Esophagus muscularis mucosa (tissue), 4 donors: ENCODE results near the gene NUP107. TPM values are rescaled to one million over a fixed set of nuclear protein-coding genes. Genes with fewer than 3 reads are reported as not detected.

Experiments used
- DNase-seq: peaks from one replicate; pipeline ENCODE4 v3.0.0-alpha.2; 2017; ENCODE audit errors: extremely low spot score
- H3K27ac ChIP-seq, 4 donors: fragments of 200-600 bp; sonication (generic); replicated peaks in 1 of 4; 1 replicate in 3 of 4; 2 replicates in 1 of 4; pipeline ENCODE4 v1.5.1; 2016 to 2019; ENCODE audit warnings: mild to moderate bottlenecking in 1 of 4
- H3K27me3 ChIP-seq, 4 donors: fragments of 200-600 bp; sonication (generic); one replicate each; pipeline versions ENCODE4 v1.5.1 to v1.6.0; 2016 to 2019
- H3K36me3 ChIP-seq, 4 donors: fragments of 200-600 bp; sonication (generic); one replicate each; pipeline ENCODE4 v1.5.1; 2016 to 2019
- H3K4me1 ChIP-seq, 4 donors: fragments of 200-600 bp; sonication (generic); one replicate each; pipeline ENCODE4 v1.5.1; 2016 to 2019
- H3K4me3 ChIP-seq, 4 donors: fragments of 200-600 bp; sonication (generic); 1 replicate in 2 of 4; 2 replicates in 2 of 4; pipeline ENCODE4 v1.5.1; 2016 to 2019; ENCODE audit warnings: mild to moderate bottlenecking in 4 of 4, moderate library complexity in 1 of 4
- H3K9me3 ChIP-seq, 4 donors: fragments of 200-600 bp; sonication (generic); 1 replicate in 3 of 4; 2 replicates in 1 of 4; pipeline ENCODE4 v1.5.1; 2016 to 2019
- EP300 ChIP-seq: sonication (generic); formaldehyde crosslinking; IDR thresholded peaks from one replicate; pipeline ENCODE4 v1.6.1; 2017; ENCODE audit warnings: antibody characterized with exemption
- POLR2A ChIP-seq: fragments of 450-650 bp; IDR thresholded peaks from one replicate; pipeline ENCODE4 v1.6.1; 2017; ENCODE audit warnings: antibody characterized with exemption, moderate library complexity, mild to moderate bottlenecking, low read depth
- POLR2AphosphoS5 ChIP-seq, 2 donors: sonication (generic); formaldehyde crosslinking; IDR thresholded peaks; one replicate each; pipeline ENCODE4 v1.6.1; 2017; ENCODE audit warnings: antibody characterized with exemption in 2 of 2
- WGBS: methylation state at CpG from one replicate; pipeline ENCODE4 v1.1.5; 2018; 5-methylcytosine and 5-hydroxymethylcytosine counted together
- intact Hi-C: fragments of 100-400 bp; cut with DNase I; formaldehyde crosslinking; loops from one replicate; pipeline ENCODE4 v1.15.1; 2023
- total RNA-seq, 4 donors: library from RNA; depleted of rRNA; stranded (reverse); fragments of >200 nt; gene quantifications; one replicate each; pipeline versions ENCODE4 v1.1.0 to v1.2.1, GENCODE V29; 2016
- TF ChIP-seq, protein P1 (sequence below), 3 experiments: fragments of 200-600 bp in 2 of 3; fragments of 450-650 bp in 1 of 3; sonication (generic) in 2 of 3; IDR thresholded peaks; one replicate each; pipeline ENCODE4 v1.5.1; 2017 to 2019; ENCODE audit warnings: antibody characterized with exemption in 3 of 3, mild to moderate bottlenecking in 2 of 3, moderate library complexity in 1 of 3

Gene NUP107
- total RNA-seq, 4 donors from 2014 or later, result 21.6 to 26.1 (median 24.6) TPM

DNA sequence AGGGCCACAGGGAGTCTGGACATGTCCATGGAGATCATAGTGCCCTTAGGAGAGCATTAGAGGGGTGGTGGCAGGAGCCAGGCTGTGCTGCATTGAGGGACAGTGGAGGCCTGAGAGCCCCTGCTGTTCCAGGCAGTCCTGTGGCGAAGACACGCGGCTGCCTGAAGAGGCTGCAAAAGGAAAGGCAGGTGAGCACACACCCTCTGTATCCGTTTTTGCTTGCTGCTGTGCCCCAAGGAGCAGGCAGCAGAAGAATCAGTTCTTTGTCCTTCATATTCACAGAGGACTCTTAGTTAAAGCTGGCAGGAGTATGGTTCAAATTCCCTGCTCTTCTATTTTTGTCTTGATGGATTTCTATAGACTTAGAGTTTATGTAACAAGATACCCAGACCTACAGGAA is 63.7 kb downstream of the NUP107 start:
- no peak overlapping the region for H3K27ac ChIP-seq
- peaks cover 9 to 34% (median 19%) of the 10 kb centered on the region in 4 donors for H3K4me1 ChIP-seq
- intact Hi-C loops, result no loop called here
- TF ChIP-seq POLR2A, result no peak
- TF ChIP-seq, protein P1, sequence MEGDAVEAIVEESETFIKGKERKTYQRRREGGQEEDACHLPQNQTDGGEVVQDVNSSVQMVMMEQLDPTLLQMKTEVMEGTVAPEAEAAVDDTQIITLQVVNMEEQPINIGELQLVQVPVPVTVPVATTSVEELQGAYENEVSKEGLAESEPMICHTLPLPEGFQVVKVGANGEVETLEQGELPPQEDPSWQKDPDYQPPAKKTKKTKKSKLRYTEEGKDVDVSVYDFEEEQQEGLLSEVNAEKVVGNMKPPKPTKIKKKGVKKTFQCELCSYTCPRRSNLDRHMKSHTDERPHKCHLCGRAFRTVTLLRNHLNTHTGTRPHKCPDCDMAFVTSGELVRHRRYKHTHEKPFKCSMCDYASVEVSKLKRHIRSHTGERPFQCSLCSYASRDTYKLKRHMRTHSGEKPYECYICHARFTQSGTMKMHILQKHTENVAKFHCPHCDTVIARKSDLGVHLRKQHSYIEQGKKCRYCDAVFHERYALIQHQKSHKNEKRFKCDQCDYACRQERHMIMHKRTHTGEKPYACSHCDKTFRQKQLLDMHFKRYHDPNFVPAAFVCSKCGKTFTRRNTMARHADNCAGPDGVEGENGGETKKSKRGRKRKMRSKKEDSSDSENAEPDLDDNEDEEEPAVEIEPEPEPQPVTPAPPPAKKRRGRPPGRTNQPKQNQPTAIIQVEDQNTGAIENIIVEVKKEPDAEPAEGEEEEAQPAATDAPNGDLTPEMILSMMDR (IDR thresholded peaks at IDR 0.05), result no peak
- TF ChIP-seq POLR2AphosphoS5 (IDR thresholded peaks at IDR 0.05), result no peak
- no peak for TF ChIP-seq EP300
- H3K36me3 ChIP-seq, result peaks cover 8 to 44% (median 32%) of the 10 kb centered on the region in 4 donors
- no peaks in the 10 kb centered on the region for H3K9me3 ChIP-seq
- H3K27me3 ChIP-seq, result no peaks in the 10 kb centered on the region
- 91% methylated on average over 4 of the region's 4 CpGs for WGBS
- no peak overlapping the region for H3K4me3 ChIP-seq
- DNase-seq, result no peak

DNA sequence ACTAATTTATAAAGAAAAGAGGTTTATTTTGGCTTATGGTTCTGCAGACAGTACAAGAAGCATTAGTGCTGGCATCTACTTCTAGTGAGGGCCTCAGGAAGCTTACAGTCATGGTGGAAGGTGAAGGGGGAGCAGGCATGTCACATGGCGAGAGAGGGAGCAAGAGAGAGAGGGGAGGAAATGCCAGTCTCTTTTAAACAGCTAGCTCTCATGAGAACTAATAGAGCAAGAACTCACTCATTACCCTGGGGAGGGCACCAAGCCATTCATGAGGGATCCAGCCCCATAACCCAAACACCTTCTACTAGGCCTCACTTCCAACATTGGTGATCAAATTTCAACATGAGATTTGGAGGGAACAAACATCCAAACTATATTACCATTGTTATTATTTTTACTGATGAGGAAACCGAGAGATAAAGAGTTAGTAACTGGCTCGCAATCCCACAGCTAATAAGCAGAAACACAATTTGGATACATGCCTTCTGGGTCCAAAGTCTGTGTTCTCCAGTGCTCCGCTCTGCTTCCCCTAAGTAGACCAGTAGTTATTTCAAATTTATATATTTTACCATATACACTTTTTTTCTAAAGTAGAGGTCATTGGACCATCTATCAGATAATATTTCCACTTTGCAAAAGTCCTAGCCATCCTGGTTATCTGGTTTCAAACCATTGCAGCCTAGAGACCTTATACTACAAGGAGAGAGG is 68.9 kb downstream of the NUP107 start:
- H3K9me3 ChIP-seq, result no peaks in the 10 kb centered on the region
- DNase-seq, result no peak
- WGBS, result 95% methylated on average over 4 of the region's 4 CpGs
- H3K27me3 ChIP-seq, result no peaks in the 10 kb centered on the region
- no peak overlapping the region for H3K27ac ChIP-seq
- H3K4me1 ChIP-seq, result no peaks in the 10 kb centered on the region
- H3K4me3 ChIP-seq, result no peak overlapping the region
- intact Hi-C loops, result no loop called here
- no peak for TF ChIP-seq POLR2A
- TF ChIP-seq, protein P1 (IDR thresholded peaks at IDR 0.05), result no peak
- peaks cover 8 to 81% (median 53%) of the 10 kb centered on the region in 4 donors for H3K36me3 ChIP-seq

DNA sequence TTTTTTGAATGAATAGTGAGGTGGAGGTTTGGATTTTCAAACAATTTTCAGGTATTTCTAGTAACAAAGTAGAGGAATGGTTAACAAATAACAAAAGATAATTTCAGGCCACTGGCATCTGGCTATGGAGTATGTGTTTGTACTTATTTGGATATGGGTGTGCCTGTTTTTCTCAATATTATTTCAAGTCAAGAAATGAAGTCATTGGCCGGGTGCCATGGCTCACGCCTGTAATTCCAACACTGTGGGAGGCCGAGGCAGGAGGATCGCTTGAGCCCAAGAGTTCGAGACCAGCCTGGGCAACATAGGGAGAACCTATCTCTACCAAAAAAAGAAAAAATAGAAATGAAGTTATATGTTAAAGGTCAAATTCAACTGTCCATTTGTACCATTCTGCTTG is 73.1 kb downstream of the NUP107 start:
- TF ChIP-seq EP300, result no peak
- TF ChIP-seq POLR2AphosphoS5 (IDR thresholded peaks at IDR 0.05), result no peak
- no peak for TF ChIP-seq POLR2A
- TF ChIP-seq, protein P1 (IDR thresholded peaks at IDR 0.05), result no peak
- Histone ChIP-seq H3K4me3 (no peak overlapping the region), H3K27ac (no peak overlapping the region), H3K9me3 (no peaks in the 10 kb centered on the region), H3K27me3 (no peaks in the 10 kb centered on the region), H3K36me3 (peaks cover 6 to 91% (median 61%) of the 10 kb centered on the region in 4 donors), H3K4me1 (no peaks in the 10 kb centered on the region)
- DNase-seq, result no peak
- intact Hi-C loops, result no loop called here
- 84% methylated on average over 5 of the region's 5 CpGs for WGBS

DNA sequence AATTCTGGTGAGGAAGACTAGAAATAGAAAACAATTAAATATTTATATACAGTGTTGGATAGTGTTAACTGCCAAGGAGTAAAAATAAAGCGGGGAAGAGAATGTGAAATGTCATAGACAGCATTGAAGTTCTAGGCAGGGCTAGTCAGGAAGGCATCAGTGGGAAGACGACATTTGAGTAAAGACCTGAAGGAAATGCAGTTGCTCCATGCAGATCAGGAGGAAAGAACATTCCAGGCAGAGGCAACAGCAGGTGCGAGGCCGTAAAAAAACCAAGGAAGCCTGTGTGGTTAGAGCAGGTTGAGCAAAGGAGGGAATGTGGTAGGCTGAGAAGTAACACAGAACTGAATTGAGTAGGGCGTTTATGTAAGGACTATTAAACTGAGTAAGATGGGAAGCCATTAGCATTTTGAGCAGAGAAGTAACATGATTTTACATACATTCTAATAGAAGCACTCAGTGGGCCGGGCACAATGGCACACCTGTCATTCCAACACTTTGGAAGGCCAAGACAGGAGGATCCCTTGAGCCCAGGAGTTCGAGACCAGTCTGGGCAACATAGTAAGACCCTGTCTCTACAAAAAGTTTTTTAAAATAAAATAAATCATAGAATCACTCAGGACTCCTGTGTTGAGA is 74.1 kb downstream of the NUP107 start:
- Histone ChIP-seq H3K27me3 (no peaks in the 10 kb centered on the region), H3K4me1 (no peaks in the 10 kb centered on the region), H3K4me3 (no peak overlapping the region), H3K9me3 (no peaks in the 10 kb centered on the region), H3K36me3 (peaks cover 0 to 89% (median 52%) of the 10 kb centered on the region in 4 donors), H3K27ac (no peak overlapping the region)
- DNase-seq, result no peak
- intact Hi-C loops, result no loop called here
- 91% methylated on average over 7 of the region's 7 CpGs for WGBS
- no peak for TF ChIP-seq POLR2A
- TF ChIP-seq, protein P1 (IDR thresholded peaks at IDR 0.05), result no peak
- no peak for TF ChIP-seq POLR2AphosphoS5 (IDR thresholded peaks at IDR 0.05)
- TF ChIP-seq EP300, result no peak
